Endothelial cell of umbilical vein (primary cell): Measurements from ENCODE around the gene ATP11B. TPM values are rescaled to one million over a fixed set of nuclear protein-coding genes. Genes with fewer than 3 reads are reported as not detected.

Source experiments
- BruUV-seq: library from RNA; stranded (reverse); fragments of 400-500 nt; replicated peaks from 2 replicates; lab custom pipeline; 2021; lab: Mats Ljungman, UMichigan
- CTCF ChIA-PET: fragments of 300-600, 350-600 bp; sonication (Branson Sonifier 250); formaldehyde crosslinking; loops from one replicate; lab custom pipeline; 2021; ENCODE audit warnings: antibody characterized with exemption, inconsistent platforms; lab: Charles Lee
- POLR2A ChIA-PET: fragments of 300-600, 350-600 bp; sonication (Branson Sonifier 250); formaldehyde crosslinking; loops from one replicate; lab custom pipeline; 2021; ENCODE audit warnings: antibody characterized with exemption, inconsistent platforms; lab: Charles Lee
- DNase-seq: peaks from one replicate; pipeline ENCODE4 v3.0.0-alpha.2; 2011; ENCODE audit warnings: low read depth, low spot score
- FAIRE-seq: peaks from 2 replicates; lab custom pipeline; 2011; peaks lifted over from hg19 to GRCh38; lab: Jason Lieb, UNC
- H2AFZ ChIP-seq: 2 replicates; pipeline ENCODE4 v1.6.0; 2012; ENCODE audit warnings: low read depth, low read length, control low read depth, inconsistent platforms
- H3K27ac ChIP-seq: 2 replicates; pipeline ENCODE4 v1.5.1; 2011; ENCODE audit warnings: low read depth, mild to moderate bottlenecking, control low read depth, low read length, moderate library complexity; ENCODE audit not compliant: insufficient read depth
- H3K27me3 ChIP-seq, 2 experiments: 2 replicates each; pipeline versions ENCODE4 v1.6.0 to v1.6.1; 2011; ENCODE audit warnings: low read length in 2 of 2, mixed read lengths in 1 of 2; ENCODE audit not compliant: control insufficient read depth in 2 of 2, insufficient read depth in 2 of 2
- H3K36me3 ChIP-seq, 2 experiments: 2 replicates in 1 of 2; 3 replicates in 1 of 2; pipeline ENCODE4 v1.5.1; 2011; ENCODE audit warnings: low read length in 2 of 2, mild to moderate bottlenecking in 1 of 2, moderate library complexity in 1 of 2; ENCODE audit not compliant: control insufficient read depth in 2 of 2, insufficient read depth in 2 of 2; ENCODE audit errors: extremely low read depth in 1 of 2
- H3K4me1 ChIP-seq: 3 replicates; pipeline ENCODE4 v1.5.1; 2011; ENCODE audit warnings: mild to moderate bottlenecking, low read length; ENCODE audit not compliant: control insufficient read depth, insufficient read depth; ENCODE audit errors: extremely low read depth
- H3K4me2 ChIP-seq: 2 replicates; pipeline ENCODE4 v1.6.1; 2011; ENCODE audit warnings: low read length, control low read depth, mixed read lengths; ENCODE audit not compliant: insufficient read depth
- H3K4me3 ChIP-seq, 3 experiments: fragments of 200-600 bp in 1 of 3; sonication (generic), shearing (Covaris generic) in 1 of 3; replicated peaks in 1 of 3; 2 replicates each; pipeline ENCODE4 v1.5.1; 2011 to 2016; ENCODE audit warnings: control low read depth in 3 of 3, low read length in 3 of 3, mild to moderate bottlenecking in 2 of 3, inconsistent platforms in 1 of 3, low read depth in 1 of 3, moderate library complexity in 1 of 3; ENCODE audit not compliant: insufficient read depth in 1 of 3
- H3K79me2 ChIP-seq: 2 replicates; pipeline ENCODE4 v1.6.0; 2012; ENCODE audit warnings: low read length, inconsistent platforms; ENCODE audit not compliant: control insufficient read depth, insufficient read depth
- H3K9ac ChIP-seq: replicated peaks from 2 replicates; pipeline ENCODE3; 2011; ENCODE audit warnings: low read length, control low read depth; ENCODE audit not compliant: insufficient read depth; ENCODE audit errors: extremely low read depth
- H3K9me1 ChIP-seq: replicated peaks from 3 replicates; pipeline ENCODE4 v1.6.0; 2011; ENCODE audit warnings: mild to moderate bottlenecking, low read length; ENCODE audit not compliant: control insufficient read depth, insufficient read depth; ENCODE audit errors: extremely low read depth
- H3K9me3 ChIP-seq: replicated peaks from 2 replicates; pipeline ENCODE4 v1.5.1; 2012; ENCODE audit warnings: low read length, inconsistent platforms; ENCODE audit not compliant: control insufficient read depth, insufficient read depth
- H4K20me1 ChIP-seq: replicated peaks from 2 replicates; pipeline ENCODE3; 2011; ENCODE audit warnings: mild to moderate bottlenecking, low read length; ENCODE audit not compliant: control insufficient read depth, insufficient read depth; ENCODE audit errors: extremely low read depth
- FOS ChIP-seq: IDR thresholded peaks from 2 replicates; pipeline ENCODE4 v1.6.1; 2011; ENCODE audit warnings: mild to moderate bottlenecking, low read length, moderate library complexity, borderline replicate concordance; ENCODE audit not compliant: insufficient read depth
- GATA2 ChIP-seq: IDR thresholded peaks from 2 replicates; pipeline ENCODE4 v1.7.0; 2011; ENCODE audit warnings: low read depth, mild to moderate bottlenecking, moderate library complexity, mixed read lengths, low read length; ENCODE audit not compliant: insufficient read length, insufficient read depth
- JUN ChIP-seq: IDR thresholded peaks from 2 replicates; pipeline ENCODE4 v1.6.1; 2011; ENCODE audit warnings: borderline replicate concordance, low read depth; ENCODE audit not compliant: insufficient read length, insufficient read depth
- MAX ChIP-seq: IDR thresholded peaks from 2 replicates; pipeline ENCODE4 v1.6.1; 2011; ENCODE audit not compliant: insufficient read depth, insufficient read length
- POLR2A ChIP-seq: IDR thresholded peaks from 2 replicates; pipeline ENCODE4 v1.6.1; 2012; ENCODE audit warnings: low read depth, mild to moderate bottlenecking, control low read depth, low read length
- POLR2AphosphoS5 ChIP-seq: IDR thresholded peaks from 2 replicates; pipeline ENCODE4 v1.6.1; 2012; ENCODE audit warnings: low read depth, mild to moderate bottlenecking, control low read depth, low read length, moderate library complexity; ENCODE audit not compliant: insufficient read depth
- dilution Hi-C: fragments of 300-500 bp; cut with MboI; formaldehyde crosslinking; loops from one replicate; pipeline ENCODE4 v1.15.0; 2019; ENCODE audit warnings: low sequenced_read_pairs; ENCODE audit not compliant: extremely low pct_ligation_motif_present
- intact Hi-C: fragments of 100-400 bp; cut with micrococcal nuclease; formaldehyde crosslinking; loops from one replicate; pipeline ENCODE4 v1.10.0; 2022
- polyA plus RNA-seq, 4 experiments: library from polyadenylated mRNA; depleted of rRNA in 3 of 4; stranded (reverse) in 3 of 4; unstranded in 1 of 4; fragments of >200 nt; gene quantifications; 2 replicates each; pipeline versions ENCODE4 v1.2.1 to v1.2.3, GENCODE V29; 2011 to 2012; ENCODE audit warnings: missing spikeins in 1 of 4
- total RNA-seq: library from RNA; stranded (reverse); gene quantifications from 2 replicates; pipeline ENCODE4 v1.2.3, GENCODE V29; 2021

ATP11B gene
- total and polyA plus RNA-seq, 2 donors (not counting 3 experiments of a cell fraction or from before 2014, with no cell fraction given) = 10.1 to 49.3 TPM

- Histone ChIP-seq H3K36me3 (peaks cover 0 to 4% of the 10 kb centered on the region in 2 experiments), H2AFZ (no peak overlapping the region), H3K9me3 (no peaks in the 10 kb centered on the region), H3K27me3 (no peaks in the 10 kb centered on the region), H3K27ac (no peak overlapping the region), H3K9me1 (no peaks in the 10 kb centered on the region), H3K9ac (no peak overlapping the region), H3K4me2 (no peak overlapping the region), H3K4me1 (no peaks in the 10 kb centered on the region), H3K4me3 (no peak overlapping the region), H4K20me1 (no peaks in the 10 kb centered on the region), H3K79me2 (no peaks in the 10 kb centered on the region)
- DNase-seq = no peak
- intact Hi-C loops (no loop called here), dilution Hi-C loops (no loop called here)
- CTCF ChIA-PET = interaction anchor here (0.6 kb wide), 1 partner anchor 14 kb away, joined by 7 read pairs; no protein-coding TSS in a partner anchor
- BruUV-seq = no TSS peak
- POLR2A ChIA-PET = no interaction called here
- FAIRE-seq = no peak
- TF ChIP-seq MAX (no peak), GATA2 (no peak), FOS (no peak), JUN (no peak), POLR2A (no peak), POLR2AphosphoS5 (no peak)
Observed at GRCh38 chr3:182957226-182957625, 163.9 kb downstream of the ATP11B start.

GRCh38 chr3:182957676-182958266 lies 164.5 kb downstream of the ATP11B start:
- Histone ChIP-seq H4K20me1 (no peaks in the 10 kb centered on the region), H3K9me1 (no peaks in the 10 kb centered on the region), H3K9ac (no peak overlapping the region), H3K36me3 (peaks cover 0 to 4% of the 10 kb centered on the region in 2 experiments), H3K79me2 (no peaks in the 10 kb centered on the region), H2AFZ (no peak overlapping the region), H3K9me3 (no peaks in the 10 kb centered on the region), H3K27ac (no peak overlapping the region), H3K4me2 (no peak overlapping the region), H3K27me3 (no peaks in the 10 kb centered on the region), H3K4me1 (no peaks in the 10 kb centered on the region), H3K4me3 (no peak overlapping the region)
- no TSS peak for BruUV-seq
- intact Hi-C loops = no loop called here
- CTCF ChIA-PET = interaction anchor here (0.6 kb wide), 1 partner anchor 14 kb away, joined by 7 read pairs; no protein-coding TSS in a partner anchor
- dilution Hi-C loops = no loop called here
- no peak for FAIRE-seq
- DNase-seq = no peak
- no peak for TF ChIP-seq FOS
- POLR2A ChIA-PET = no interaction called here
